Smooth muscle cell of the brain vasculature (primary cell): ENCODE measurements around the gene PPFIBP1.

ENCODE experiments used
- DNase-seq: peaks from one replicate; pipeline ENCODE4 v3.0.0-alpha.2; 2012; ENCODE audit warnings: low read depth, low spot score

The PPFIBP1 gene

GRCh38 chr12:27523642-27524493, at the start of gene PPFIBP1:
Gene PPFIBP1, plus strand, starts transcription at chr12:27524206. Its CDS starts 109,191 bp downstream, at chr12:27633397.
- peak; percentile 98 for DNase-seq

GRCh38 chr12:27474344-27474743, 49.7 kb upstream of the PPFIBP1 start:
- peak; percentile 33 for DNase-seq

- DNase-seq = no peak
Observed at GRCh38 chr12:27477049-27477448, 47.0 kb upstream of the PPFIBP1 start.

- DNase-seq = no peak
Observed at GRCh38 chr12:27478949-27479348, 45.1 kb upstream of the PPFIBP1 start.

GRCh38 chr12:27480016-27480415, 44.0 kb upstream of the PPFIBP1 start:
- DNase-seq = no peak

- no peak for DNase-seq
Observed at GRCh38 chr12:27486961-27487360, 37.0 kb upstream of the PPFIBP1 start.

GRCh38 chr12:27488479-27488878, 35.5 kb upstream of the PPFIBP1 start:
- DNase-seq = no peak

- DNase-seq = no peak
Observed at GRCh38 chr12:27491226-27491625, 32.8 kb upstream of the PPFIBP1 start.

- DNase-seq = no peak
Observed at GRCh38 chr12:27493260-27493940, 30.6 kb upstream of the PPFIBP1 start.

GRCh38 chr12:27497446-27497845, 26.6 kb upstream of the PPFIBP1 start:
- DNase-seq = no peak

- no peak for DNase-seq
Observed at GRCh38 chr12:27498149-27498548, 25.9 kb upstream of the PPFIBP1 start.

- no peak for DNase-seq
Observed at GRCh38 chr12:27498761-27499160, 25.2 kb upstream of the PPFIBP1 start.

- DNase-seq = no peak
Observed at GRCh38 chr12:27499377-27499776, 24.6 kb upstream of the PPFIBP1 start.

GRCh38 chr12:27500546-27500945, 23.5 kb upstream of the PPFIBP1 start:
- DNase-seq = no peak

- no peak for DNase-seq
Observed at GRCh38 chr12:27502021-27502435, 22.0 kb upstream of the PPFIBP1 start.

GRCh38 chr12:27504507-27504906, 19.5 kb upstream of the PPFIBP1 start:
- DNase-seq = no peak

- DNase-seq = no peak
Observed at GRCh38 chr12:27505109-27505508, 18.9 kb upstream of the PPFIBP1 start.

- no peak for DNase-seq
Observed at GRCh38 chr12:27505761-27506160, 18.2 kb upstream of the PPFIBP1 start.

GRCh38 chr12:27506645-27507189, 17.3 kb upstream of the PPFIBP1 start:
- no peak for DNase-seq

- no peak for DNase-seq
Observed at GRCh38 chr12:27508736-27509431, 15.1 kb upstream of the PPFIBP1 start.

GRCh38 chr12:27511031-27511722, 12.8 kb upstream of the PPFIBP1 start:
- no peak for DNase-seq

- no peak for DNase-seq
Observed at GRCh38 chr12:27511723-27512045, 12.3 kb upstream of the PPFIBP1 start.
